Fibroblast of lung (primary cell): ENCODE results near the gene TFIP11.

Experiments
- CTCF ChIP-seq, 2 donors: IDR thresholded peaks in 1 of 2; conservative IDR thresholded peaks in 1 of 2; 1 replicate in 1 of 2; 2 replicates in 1 of 2; pipeline ENCODE4 v1.5.1; 2011 to 2012; ENCODE audit warnings: low read length in 2 of 2, control low read depth in 1 of 2, inconsistent platforms in 1 of 2, low read depth in 1 of 2, mild to moderate bottlenecking in 1 of 2
- EZH2 ChIP-seq: IDR thresholded peaks from 2 replicates; pipeline ENCODE4 v1.5.1; 2012; ENCODE audit warnings: low read length, control low read depth, mild to moderate bottlenecking; ENCODE audit errors: missing control alignments

- TF ChIP-seq CTCF (conservative IDR thresholded peaks at IDR 0.05 in 1 of 2, IDR thresholded peaks at IDR 0.05 in 1 of 2; ENCODE audit: low read depth in 1 of 2, low read length in 2 of 2) (no peak), EZH2 (no peak)
Observed at GRCh38 chr22:26545385-26545784, 33.1 kb upstream of the TFIP11 start.
